A673 (cell line): Measurements from ENCODE around the gene NLK. TPM values are rescaled to one million over a fixed set of nuclear protein-coding genes. Genes with fewer than 3 reads are reported as not detected.

ENCODE experiments used
- BruUV-seq: library from RNA; stranded (reverse); fragments of 400-500 nt; replicated peaks from 2 replicates; lab custom pipeline; 2021; lab: Mats Ljungman, UMichigan
- CTCF ChIA-PET: fragments of 300-600 bp; sonication (Branson Sonifier 250); formaldehyde crosslinking; loops from one replicate; lab custom pipeline; 2022; ENCODE audit warnings: antibody characterized with exemption; lab: Charles Lee
- POLR2A ChIA-PET: fragments of 300-600 bp; sonication (Branson Sonifier 250); formaldehyde crosslinking; loops from one replicate; lab custom pipeline; 2022; ENCODE audit warnings: antibody characterized with exemption; ENCODE audit not compliant: low non-redundant PET; lab: Charles Lee
- DNase-seq: peaks from one replicate; pipeline ENCODE4 v3.0.0-alpha.2; 2015; ENCODE audit warnings: low spot score
- H3K27ac ChIP-seq: fragments of 200-600 bp; sonication (generic); 2 replicates; pipeline ENCODE4 v1.5.1; 2016; ENCODE audit warnings: mixed run types, low read depth, mild to moderate bottlenecking, mixed read lengths, antibody characterized with exemption, low read length; ENCODE audit not compliant: poor library complexity, severe bottlenecking
- H3K27me3 ChIP-seq: fragments of 200-600 bp; sonication (generic); replicated peaks from 2 replicates; pipeline ENCODE4 v1.6.1; 2017; ENCODE audit warnings: mixed run types, low read depth, mild to moderate bottlenecking, mixed read lengths, antibody characterized with exemption, low read length; ENCODE audit not compliant: insufficient read depth, poor library complexity
- H3K36me3 ChIP-seq: fragments of 200-600 bp; sonication (generic); 2 replicates; pipeline ENCODE4 v1.6.1; 2016; ENCODE audit warnings: mixed run types, mild to moderate bottlenecking, mixed read lengths, antibody characterized with exemption, low read length; ENCODE audit not compliant: insufficient read depth, poor library complexity, severe bottlenecking
- H3K4me1 ChIP-seq: fragments of 200-600 bp; sonication (generic); 2 replicates; pipeline ENCODE4 v1.6.1; 2017; ENCODE audit warnings: mixed run types, mild to moderate bottlenecking, mixed read lengths, antibody characterized with exemption, low read length; ENCODE audit not compliant: insufficient read depth, poor library complexity, severe bottlenecking
- H3K4me3 ChIP-seq: fragments of 200-600 bp; sonication (generic); 2 replicates; pipeline ENCODE4 v1.5.1; 2016; ENCODE audit warnings: low read depth, mixed run types, mild to moderate bottlenecking, mixed read lengths, low read length; ENCODE audit not compliant: poor library complexity, severe bottlenecking
- H3K9me3 ChIP-seq: fragments of 200-600 bp; sonication (generic); 2 replicates; pipeline ENCODE4 v1.6.1; 2016; ENCODE audit warnings: mixed run types, low read depth, mild to moderate bottlenecking, mixed read lengths, antibody characterized with exemption, low read length; ENCODE audit not compliant: poor library complexity, severe bottlenecking
- EZH2 ChIP-seq: fragments of 200-600 bp; sonication (generic); IDR thresholded peaks from 2 replicates; pipeline ENCODE4 v1.6.1; 2017; ENCODE audit warnings: borderline replicate concordance, low read depth, mild to moderate bottlenecking, mixed read lengths, antibody characterized with exemption, low read length; ENCODE audit not compliant: poor library complexity, severe bottlenecking
- intact Hi-C: fragments of 100-400 bp; cut with micrococcal nuclease; formaldehyde crosslinking; loops from one replicate; pipeline ENCODE4 v1.10.0; 2022; ENCODE audit not compliant: unreplicated experiment
- total RNA-seq: library from RNA; stranded (reverse); gene quantifications from 2 replicates; pipeline ENCODE4 v1.2.3, GENCODE V29; 2021
- TF ChIP-seq, protein P1 (sequence below): fragments of 300-800, 200-600 bp; sonication (generic); conservative IDR thresholded peaks from 2 replicates; pipeline ENCODE4 v1.5.1; 2017; ENCODE audit warnings: low read depth, mild to moderate bottlenecking, antibody characterized with exemption, low read length, moderate library complexity, mixed read lengths

Gene NLK
- total RNA-seq, 1 experiment from 2014 or later, result 23.8 TPM

GRCh38 chr17:28038802-28039201 lies 3.7 kb upstream of the NLK start:
- Histone ChIP-seq H3K27ac (no peak overlapping the region), H3K4me1 (peaks cover 22% of the 10 kb centered on the region), H3K36me3 (peaks cover 5% of the 10 kb centered on the region), H3K27me3 (no peaks in the 10 kb centered on the region), H3K4me3 (no peak overlapping the region), H3K9me3 (no peaks in the 10 kb centered on the region)
- CTCF ChIA-PET, result no interaction called here
- no TSS peak for BruUV-seq
- POLR2A ChIA-PET, result interaction anchor here (0.6 kb wide), 1 partner anchor 722 kb away, joined by 3 read pairs; no protein-coding TSS in a partner anchor
- TF ChIP-seq EZH2, result no peak
- TF ChIP-seq, protein P1, sequence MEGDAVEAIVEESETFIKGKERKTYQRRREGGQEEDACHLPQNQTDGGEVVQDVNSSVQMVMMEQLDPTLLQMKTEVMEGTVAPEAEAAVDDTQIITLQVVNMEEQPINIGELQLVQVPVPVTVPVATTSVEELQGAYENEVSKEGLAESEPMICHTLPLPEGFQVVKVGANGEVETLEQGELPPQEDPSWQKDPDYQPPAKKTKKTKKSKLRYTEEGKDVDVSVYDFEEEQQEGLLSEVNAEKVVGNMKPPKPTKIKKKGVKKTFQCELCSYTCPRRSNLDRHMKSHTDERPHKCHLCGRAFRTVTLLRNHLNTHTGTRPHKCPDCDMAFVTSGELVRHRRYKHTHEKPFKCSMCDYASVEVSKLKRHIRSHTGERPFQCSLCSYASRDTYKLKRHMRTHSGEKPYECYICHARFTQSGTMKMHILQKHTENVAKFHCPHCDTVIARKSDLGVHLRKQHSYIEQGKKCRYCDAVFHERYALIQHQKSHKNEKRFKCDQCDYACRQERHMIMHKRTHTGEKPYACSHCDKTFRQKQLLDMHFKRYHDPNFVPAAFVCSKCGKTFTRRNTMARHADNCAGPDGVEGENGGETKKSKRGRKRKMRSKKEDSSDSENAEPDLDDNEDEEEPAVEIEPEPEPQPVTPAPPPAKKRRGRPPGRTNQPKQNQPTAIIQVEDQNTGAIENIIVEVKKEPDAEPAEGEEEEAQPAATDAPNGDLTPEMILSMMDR, result no peak
- DNase-seq, result no peak
- intact Hi-C loops, result no loop called here

- no peak for DNase-seq
- Histone ChIP-seq H3K36me3 (peaks cover 5% of the 10 kb centered on the region), H3K27ac (no peak overlapping the region), H3K27me3 (no peaks in the 10 kb centered on the region), H3K4me1 (peaks cover 21% of the 10 kb centered on the region), H3K9me3 (no peaks in the 10 kb centered on the region), H3K4me3 (no peak overlapping the region)
- intact Hi-C loops, result no loop called here
- ChIA-PET POLR2A (no interaction called here), CTCF (no interaction called here)
- TF ChIP-seq EZH2, result no peak
- TF ChIP-seq, protein P1, result no peak
- no TSS peak for BruUV-seq
Observed at GRCh38 chr17:28039251-28039650, 3.2 kb upstream of the NLK start.

GRCh38 chr17:28040406-28040805 lies 2.1 kb upstream of the NLK start:
- Histone ChIP-seq H3K4me1 (peaks cover 18% of the 10 kb centered on the region), H3K4me3 (peak overlapping the region; percentile 30), H3K9me3 (no peaks in the 10 kb centered on the region), H3K27ac (no peak overlapping the region), H3K36me3 (peaks cover 10% of the 10 kb centered on the region), H3K27me3 (no peaks in the 10 kb centered on the region)
- BruUV-seq, result no TSS peak
- intact Hi-C loops, result loop anchor here (10.0 kb wide), 2 partner anchors 74 to 146 kb away; partner anchors contain the start of gene LYRM9
- ChIA-PET POLR2A (no interaction called here), CTCF (no interaction called here)
- TF ChIP-seq EZH2, result no peak
- TF ChIP-seq, protein P1, result no peak
- no peak for DNase-seq
